Nephron progenitor cell (in vitro differentiated cells): ENCODE results near the gene PSMB10.

Experiments
- DNase-seq: peaks from one replicate; pipeline ENCODE4 v3.0.0; 2021
- H3K27ac Mint-ChIP-seq: 2 replicates; pipeline ENCODE4 v1.8.0; 2021; ENCODE audit warnings: mild to moderate bottlenecking, moderate library complexity, mixed read lengths
- H3K27me3 Mint-ChIP-seq: 2 replicates; pipeline ENCODE4 v1.8.0; 2021; ENCODE audit warnings: mild to moderate bottlenecking, low read depth, mixed read lengths; ENCODE audit not compliant: poor library complexity
- H3K36me3 Mint-ChIP-seq: 2 replicates; pipeline ENCODE4 v1.8.0; 2021; ENCODE audit warnings: low read depth, mixed read lengths
- H3K4me1 Mint-ChIP-seq: 2 replicates; pipeline ENCODE4 v1.8.0; 2021; ENCODE audit warnings: mixed read lengths
- H3K4me3 Mint-ChIP-seq: 2 replicates; pipeline ENCODE4 v1.8.0; 2021; ENCODE audit warnings: mild to moderate bottlenecking, moderate library complexity, mixed read lengths
- H3K9me3 Mint-ChIP-seq: 2 replicates; pipeline ENCODE4 v1.8.0; 2021; ENCODE audit warnings: mild to moderate bottlenecking, moderate library complexity, mixed read lengths
- CTCF ChIP-seq: fragments of 200-600 bp; sonication (generic); IDR thresholded peaks from 2 replicates; pipeline ENCODE4 v1.5.0; 2021; ENCODE audit warnings: antibody characterized with exemption

PSMB10 gene

GRCh38 chr16:67935402-67936123, 1.1 kb downstream of the PSMB10 start:
- TF ChIP-seq CTCF, result no peak
- no peaks in the 10 kb centered on the region for H3K9me3 Mint-ChIP-seq
- peaks cover 29% of the 10 kb centered on the region for H3K4me1 Mint-ChIP-seq
- peak overlapping the region; percentile 98 for H3K27ac Mint-ChIP-seq
- DNase-seq, result peak; percentile 89
- H3K4me3 Mint-ChIP-seq, result peak overlapping the region; percentile 100
- peaks cover 13% of the 10 kb centered on the region for H3K27me3 Mint-ChIP-seq
- H3K36me3 Mint-ChIP-seq, result peaks cover 6% of the 10 kb centered on the region

DNA sequence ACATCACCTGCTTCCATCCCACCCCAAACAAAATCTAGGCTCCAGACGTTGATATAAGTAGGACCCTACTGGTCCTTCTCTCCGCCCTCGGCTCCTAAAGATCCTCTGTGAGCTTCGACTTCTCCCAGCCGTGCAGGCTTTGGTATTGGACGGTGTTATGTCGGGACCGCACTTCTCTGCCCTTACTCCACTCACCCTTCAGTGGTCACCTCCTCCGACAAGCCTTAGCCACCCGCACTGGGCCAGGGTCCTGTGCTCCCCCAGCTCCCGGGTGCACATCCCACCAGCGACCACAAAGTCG, 1.6 kb downstream of the PSMB10 start:
- TF ChIP-seq CTCF, result no peak
- peak overlapping the region; percentile 100 for H3K4me3 Mint-ChIP-seq
- peak overlapping the region; percentile 90 for H3K27ac Mint-ChIP-seq
- H3K4me1 Mint-ChIP-seq, result peaks cover 29% of the 10 kb centered on the region
- no peak for DNase-seq
- peaks cover 6% of the 10 kb centered on the region for H3K36me3 Mint-ChIP-seq
- H3K27me3 Mint-ChIP-seq, result peaks cover 13% of the 10 kb centered on the region
- no peaks in the 10 kb centered on the region for H3K9me3 Mint-ChIP-seq

GRCh38 chr16:67934306-67935100, 2.1 kb downstream of the PSMB10 start:
- Mint-ChIP-seq H3K27ac (no peak overlapping the region), H3K36me3 (peaks cover 6% of the 10 kb centered on the region), H3K4me1 (peaks cover 29% of the 10 kb centered on the region), H3K4me3 (peak overlapping the region; percentile 100), H3K27me3 (peaks cover 13% of the 10 kb centered on the region), H3K9me3 (no peaks in the 10 kb centered on the region)
- TF ChIP-seq CTCF, result no peak
- no peak for DNase-seq

DNA sequence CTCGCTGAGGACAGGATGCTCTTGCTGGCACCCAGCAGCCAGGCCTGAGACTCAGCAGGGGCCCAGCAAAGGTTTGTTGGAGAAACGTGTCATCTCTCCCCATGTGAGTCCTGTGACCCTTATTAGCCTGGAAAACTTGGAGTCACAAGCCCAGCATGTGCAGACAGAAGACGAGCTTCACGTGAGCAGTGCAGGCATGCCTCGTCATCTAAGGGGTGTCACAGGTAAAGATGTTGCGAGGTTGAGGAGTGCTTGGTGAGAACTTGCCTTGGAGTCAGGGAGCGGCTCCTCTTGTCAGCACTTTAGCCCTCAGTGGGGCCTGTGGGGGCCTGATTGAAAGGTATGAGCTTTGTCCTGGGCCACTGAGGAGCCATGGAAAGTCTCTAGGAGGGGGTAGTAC, 2.8 kb downstream of the PSMB10 start:
- TF ChIP-seq CTCF, result no peak
- Mint-ChIP-seq H3K27ac (no peak overlapping the region), H3K4me3 (peak overlapping the region; percentile 52), H3K27me3 (peaks cover 13% of the 10 kb centered on the region), H3K4me1 (peaks cover 29% of the 10 kb centered on the region), H3K9me3 (no peaks in the 10 kb centered on the region), H3K36me3 (peaks cover 6% of the 10 kb centered on the region)
- DNase-seq, result no peak

DNA sequence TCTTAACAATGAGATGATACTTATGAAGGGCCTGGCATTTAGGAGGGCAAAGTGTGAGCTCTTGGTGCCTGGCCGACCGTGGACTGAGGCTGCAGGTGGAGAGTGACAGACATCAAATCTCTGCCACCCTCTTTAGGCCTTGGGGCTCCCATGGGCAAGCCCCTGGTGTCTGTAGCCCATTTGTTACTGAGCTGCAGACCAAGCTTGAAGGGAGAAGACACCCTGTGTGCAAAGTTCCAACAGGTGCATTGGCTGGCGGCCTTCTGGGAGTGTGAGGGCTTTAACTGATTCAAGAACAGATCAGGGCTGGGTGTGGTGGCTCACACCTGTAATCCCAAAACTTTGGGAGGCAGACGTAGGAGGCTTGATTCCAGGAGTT, 4.2 kb downstream of the PSMB10 start:
- no peaks in the 10 kb centered on the region for H3K9me3 Mint-ChIP-seq
- H3K4me3 Mint-ChIP-seq, result no peak overlapping the region

More for the DNA sequence above, 4.2 kb downstream of the PSMB10 start:
- H3K27me3 Mint-ChIP-seq, result peaks cover 13% of the 10 kb centered on the region
- no peak overlapping the region for H3K27ac Mint-ChIP-seq
- TF ChIP-seq CTCF, result no peak
- DNase-seq, result no peak
- peaks cover 11% of the 10 kb centered on the region for H3K36me3 Mint-ChIP-seq
- peaks cover 28% of the 10 kb centered on the region for H3K4me1 Mint-ChIP-seq
